Measurements from ENCODE around the gene NEB. TPM values are rescaled to one million over a fixed set of nuclear protein-coding genes. Genes with fewer than 3 reads are reported as not detected.

NEB gene
- 10.9 TPM for total RNA-seq
- long read RNA-seq, partial matches to known transcripts: 4 of 7 reads
- long read RNA-seq, other reads (novel, unspliced or antisense): 3 of 7 reads

GRCh38 chr2:151733771-151734672, at the start of gene NEB:
TSS of gene NEB (minus strand) at chr2:151734476. CDS start at chr2:151733156, 1,320 bp downstream.
- intact Hi-C loops (cut with DNase I): no loop called here
- no peak for DNase-seq (ENCODE audit: low spot score)

GRCh38 chr2:151783133-151783520, 48.9 kb upstream of the NEB start:
- no peak for DNase-seq (ENCODE audit: low spot score)
- intact Hi-C loops (cut with DNase I): no loop called here

- intact Hi-C loops (cut with DNase I): no loop called here
- no peak for DNase-seq (ENCODE audit: low spot score)
These were observed 48.3 kb upstream of the NEB start for GRCh38 chr2:151782378-151783132.

- intact Hi-C loops (cut with DNase I): no loop called here
- no peak for DNase-seq (ENCODE audit: low spot score)
These were observed 47.4 kb upstream of the NEB start for GRCh38 chr2:151781642-151782041.

GRCh38 chr2:151780938-151781337, 46.7 kb upstream of the NEB start:
- DNase-seq (ENCODE audit: low spot score): no peak
- intact Hi-C loops (cut with DNase I): no loop called here

GRCh38 chr2:151777935-151778334, 43.7 kb upstream of the NEB start:
- intact Hi-C loops (cut with DNase I): no loop called here

GRCh38 chr2:151777487-151777886, 43.2 kb upstream of the NEB start:
- DNase-seq (ENCODE audit: low spot score): no peak
- intact Hi-C loops (cut with DNase I): no loop called here

More at GRCh38 chr2:151777935-151778334, 43.7 kb upstream of the NEB start:
- DNase-seq (ENCODE audit: low spot score): no peak

- intact Hi-C loops (cut with DNase I): no loop called here
- no peak for DNase-seq (ENCODE audit: low spot score)
These were observed 42.1 kb upstream of the NEB start for GRCh38 chr2:151776367-151776766.

- DNase-seq (ENCODE audit: low spot score): no peak
- intact Hi-C loops (cut with DNase I): no loop called here
These were observed 40.9 kb upstream of the NEB start for GRCh38 chr2:151775057-151775740.

- no peak for DNase-seq (ENCODE audit: low spot score)
- intact Hi-C loops (cut with DNase I): no loop called here
These were observed 40.2 kb upstream of the NEB start for GRCh38 chr2:151774506-151774905.

- DNase-seq (ENCODE audit: low spot score): no peak
- intact Hi-C loops (cut with DNase I): no loop called here
These were observed 37.5 kb upstream of the NEB start for GRCh38 chr2:151771599-151772358.

- DNase-seq (ENCODE audit: low spot score): no peak
- intact Hi-C loops (cut with DNase I): no loop called here
These were observed 36.7 kb upstream of the NEB start for GRCh38 chr2:151770995-151771394.

GRCh38 chr2:151769606-151770005, 35.3 kb upstream of the NEB start:
- intact Hi-C loops (cut with DNase I): no loop called here
- no peak for DNase-seq (ENCODE audit: low spot score)

GRCh38 chr2:151767536-151767935, 33.3 kb upstream of the NEB start:
- no peak for DNase-seq (ENCODE audit: low spot score)
- intact Hi-C loops (cut with DNase I): no loop called here

- intact Hi-C loops (cut with DNase I): no loop called here
These were observed 32.3 kb upstream of the NEB start for GRCh38 chr2:151766437-151767153.

GRCh38 chr2:151765760-151766410, 31.6 kb upstream of the NEB start:
- intact Hi-C loops (cut with DNase I): no loop called here
- DNase-seq (ENCODE audit: low spot score): no peak

More at GRCh38 chr2:151766437-151767153, 32.3 kb upstream of the NEB start:
- no peak for DNase-seq (ENCODE audit: low spot score)

- no peak for DNase-seq (ENCODE audit: low spot score)
- intact Hi-C loops (cut with DNase I): no loop called here
These were observed 28.4 kb upstream of the NEB start for GRCh38 chr2:151762694-151763093.

- DNase-seq (ENCODE audit: low spot score): no peak
- intact Hi-C loops (cut with DNase I): no loop called here
These were observed 27.4 kb upstream of the NEB start for GRCh38 chr2:151761687-151762086.
